GM10266 (cell line): Measurements from ENCODE around the gene LHX4.

Experiments used
- DNase-seq: peaks from one replicate; pipeline ENCODE4 v3.0.0; 2012; ENCODE audit errors: extremely low spot score
- TF ChIP-seq, protein P1 (sequence below): IDR thresholded peaks from 2 replicates; pipeline ENCODE4 v1.5.1; 2012; ENCODE audit warnings: mild to moderate bottlenecking, low read depth; ENCODE audit not compliant: control insufficient read depth, insufficient read depth; ENCODE audit errors: missing control alignments

Gene LHX4

DNA sequence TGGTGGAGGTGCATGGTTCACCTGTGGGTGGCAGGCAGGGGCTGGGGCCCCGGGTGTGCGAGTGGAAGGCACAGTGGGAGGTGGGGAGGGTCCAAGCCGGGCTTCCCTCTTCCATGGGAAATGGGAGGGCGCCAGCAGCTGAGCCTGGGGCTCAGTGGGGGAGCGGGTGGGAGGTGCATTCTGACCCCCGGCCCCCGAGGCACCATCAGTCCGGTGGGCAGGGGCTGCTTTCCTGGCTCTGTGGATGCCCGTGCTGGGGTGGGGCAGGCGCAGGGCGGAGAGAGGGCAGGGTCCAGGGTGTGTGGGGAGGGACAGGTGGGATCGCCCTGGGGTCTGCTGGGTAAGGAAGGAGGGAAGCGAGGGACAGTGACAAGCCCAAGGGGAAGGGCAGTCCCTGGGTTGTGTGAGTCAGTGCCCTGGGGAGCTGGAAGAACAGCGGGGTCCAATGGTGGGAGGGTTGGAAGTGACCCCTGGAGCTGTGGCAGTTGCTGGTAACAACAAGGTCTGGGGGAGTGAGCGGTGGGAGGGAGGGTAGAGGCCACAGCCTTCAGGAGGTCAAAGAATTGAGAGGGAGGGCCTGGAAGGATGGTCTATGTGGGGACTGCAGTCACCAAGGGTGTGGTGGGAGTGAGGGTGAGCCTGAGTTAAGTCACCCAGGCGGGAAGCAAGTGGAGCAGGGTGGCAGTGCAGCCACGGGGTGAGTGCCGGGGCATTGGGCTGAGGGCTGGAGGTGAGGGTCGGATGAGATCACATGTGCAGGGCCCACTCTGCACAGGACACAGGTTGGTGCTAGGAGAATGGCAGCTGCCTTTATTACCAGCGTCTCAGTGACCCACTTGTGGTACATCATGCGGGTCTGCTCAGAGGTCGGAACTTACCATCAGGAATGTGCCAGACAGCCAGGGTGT is 29.6 kb downstream of the LHX4 start:
- DNase-seq: no peak
- TF ChIP-seq, protein P1, sequence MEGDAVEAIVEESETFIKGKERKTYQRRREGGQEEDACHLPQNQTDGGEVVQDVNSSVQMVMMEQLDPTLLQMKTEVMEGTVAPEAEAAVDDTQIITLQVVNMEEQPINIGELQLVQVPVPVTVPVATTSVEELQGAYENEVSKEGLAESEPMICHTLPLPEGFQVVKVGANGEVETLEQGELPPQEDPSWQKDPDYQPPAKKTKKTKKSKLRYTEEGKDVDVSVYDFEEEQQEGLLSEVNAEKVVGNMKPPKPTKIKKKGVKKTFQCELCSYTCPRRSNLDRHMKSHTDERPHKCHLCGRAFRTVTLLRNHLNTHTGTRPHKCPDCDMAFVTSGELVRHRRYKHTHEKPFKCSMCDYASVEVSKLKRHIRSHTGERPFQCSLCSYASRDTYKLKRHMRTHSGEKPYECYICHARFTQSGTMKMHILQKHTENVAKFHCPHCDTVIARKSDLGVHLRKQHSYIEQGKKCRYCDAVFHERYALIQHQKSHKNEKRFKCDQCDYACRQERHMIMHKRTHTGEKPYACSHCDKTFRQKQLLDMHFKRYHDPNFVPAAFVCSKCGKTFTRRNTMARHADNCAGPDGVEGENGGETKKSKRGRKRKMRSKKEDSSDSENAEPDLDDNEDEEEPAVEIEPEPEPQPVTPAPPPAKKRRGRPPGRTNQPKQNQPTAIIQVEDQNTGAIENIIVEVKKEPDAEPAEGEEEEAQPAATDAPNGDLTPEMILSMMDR: no peak

DNA sequence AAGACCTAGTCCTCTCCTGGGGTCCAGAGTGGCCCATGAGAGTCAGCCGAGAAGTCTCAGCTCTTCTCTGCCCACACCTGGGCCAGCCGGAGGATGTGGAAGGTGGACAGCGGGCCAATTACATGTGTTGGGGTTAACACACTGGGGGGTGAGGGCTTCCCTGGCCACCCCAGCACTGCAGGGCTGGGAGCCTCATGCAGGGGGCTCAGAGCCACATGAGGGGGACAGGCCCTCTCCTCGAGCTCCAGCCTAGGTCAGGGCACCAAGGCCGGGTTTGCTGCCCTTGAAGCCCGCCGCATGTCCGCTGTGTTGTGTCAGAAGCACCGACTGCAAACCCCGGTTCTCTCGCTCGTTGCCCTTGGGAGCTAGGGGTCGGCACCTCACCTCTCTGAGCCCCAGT is 30.5 kb downstream of the LHX4 start:
- DNase-seq: no peak

DNA sequence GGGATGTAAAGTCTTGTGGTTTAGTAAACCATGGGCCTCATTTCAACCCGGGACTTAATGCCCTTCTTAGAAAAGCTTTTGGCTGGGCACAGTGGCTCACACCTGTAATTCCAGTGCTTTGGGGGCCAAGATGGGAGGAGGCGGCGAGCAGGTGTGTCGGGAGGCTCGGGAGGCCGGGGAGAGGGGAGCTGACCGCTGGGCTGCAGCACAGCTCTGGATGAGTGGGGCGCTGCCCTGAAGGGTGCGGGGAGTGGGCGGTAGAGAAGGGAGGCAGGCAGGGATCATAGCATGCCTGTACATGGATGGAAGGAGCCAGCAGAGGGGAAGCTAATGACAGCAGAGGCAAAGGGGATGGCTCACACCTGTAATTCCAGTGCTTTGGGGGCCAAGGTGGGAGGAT is 31.0 kb downstream of the LHX4 start:
- TF ChIP-seq, protein P1: no peak
- DNase-seq: no peak

More for the DNA sequence above, 30.5 kb downstream of the LHX4 start:
- TF ChIP-seq, protein P1: no peak

DNA sequence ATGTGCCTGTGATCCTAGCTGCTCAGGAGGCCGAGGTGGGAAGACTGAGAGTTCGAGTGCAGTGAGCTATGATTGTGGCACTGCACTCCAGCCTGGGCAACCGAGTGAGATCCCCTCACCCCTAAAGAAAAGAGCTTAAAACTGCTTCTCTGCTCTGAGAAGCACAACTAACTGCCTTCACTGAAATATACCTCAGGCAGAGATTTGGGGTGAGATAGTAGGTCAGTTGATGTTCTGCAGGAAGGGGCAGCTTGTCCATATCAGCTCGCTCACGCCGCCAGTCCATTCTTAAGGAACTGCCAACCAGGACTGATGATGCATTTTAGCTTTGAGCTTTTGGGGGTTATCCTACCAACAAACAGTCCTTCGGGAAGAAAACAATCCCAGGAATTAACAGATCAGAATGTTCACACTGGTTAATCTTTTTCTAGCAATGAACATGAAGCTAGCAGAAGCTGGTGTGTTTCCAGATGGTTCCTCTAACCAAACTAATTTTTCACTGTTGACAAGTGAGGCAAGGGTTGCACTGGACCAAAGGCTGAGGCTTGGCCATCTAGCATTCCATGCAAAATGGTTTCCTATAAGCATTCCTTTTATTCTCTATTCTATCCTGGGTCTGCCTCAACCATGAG is 31.6 kb downstream of the LHX4 start:
- no peak for DNase-seq
- TF ChIP-seq, protein P1: no peak

DNA sequence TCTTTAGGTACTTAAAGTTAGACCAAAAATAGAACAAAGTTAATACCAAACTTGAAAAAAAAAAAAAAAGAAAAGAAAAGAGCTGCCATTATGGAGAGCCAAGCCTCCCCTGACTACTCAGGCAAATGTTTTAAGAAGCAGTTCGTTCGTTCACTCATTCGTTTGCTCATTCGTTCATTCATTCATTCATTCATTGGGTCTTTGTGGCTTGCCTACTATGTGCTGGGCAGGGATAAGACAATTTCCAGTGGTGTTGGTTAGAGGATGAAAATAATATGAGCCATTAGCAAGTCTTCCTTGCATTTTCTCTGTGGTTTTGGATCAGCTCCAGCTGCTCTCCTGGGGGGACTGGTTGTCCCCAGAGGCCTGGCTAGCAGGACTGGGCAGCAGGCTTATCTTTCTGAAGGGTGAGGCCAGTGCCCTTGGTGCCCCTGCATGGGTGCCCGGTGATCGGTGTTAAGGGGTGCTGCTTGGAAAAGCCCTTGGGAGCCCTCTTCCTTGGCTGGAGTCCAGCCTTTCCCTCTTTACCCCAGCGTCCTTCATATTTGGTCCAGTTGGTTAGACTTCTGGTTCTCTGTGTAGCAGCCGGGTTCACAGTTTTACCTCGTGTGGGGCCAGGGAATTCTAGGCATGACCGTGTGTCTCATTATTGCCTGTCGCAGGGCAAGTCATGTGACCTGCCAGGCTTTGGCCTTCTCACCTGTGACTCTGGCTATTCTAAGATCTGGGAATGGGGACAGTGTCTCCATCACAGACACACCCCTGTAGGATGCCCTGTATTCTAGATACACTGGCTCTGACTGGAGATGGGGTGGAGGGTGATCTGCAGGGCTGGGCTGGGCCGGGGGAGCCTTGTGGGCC is 32.8 kb downstream of the LHX4 start:
- DNase-seq: no peak
- TF ChIP-seq, protein P1: no peak

DNA sequence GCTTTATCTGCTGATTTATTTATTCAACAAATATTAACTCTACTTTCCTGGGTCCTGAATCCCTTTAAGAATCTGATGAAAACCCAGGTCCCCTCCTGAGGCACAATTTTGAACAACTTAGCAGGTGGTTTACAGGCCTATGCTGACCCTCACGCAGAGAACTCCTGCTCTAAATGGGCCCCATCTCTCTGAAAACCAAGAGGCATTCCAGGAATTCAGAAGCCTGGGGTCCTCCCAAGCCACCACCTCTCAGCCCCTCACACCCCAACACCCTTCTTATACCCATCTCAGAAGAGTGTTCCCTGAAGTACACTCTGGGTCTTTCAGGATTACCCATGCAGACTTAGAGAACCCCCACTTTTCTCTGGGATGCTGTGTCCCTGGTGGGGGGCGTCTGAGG is 34.5 kb downstream of the LHX4 start:
- TF ChIP-seq, protein P1: no peak
- no peak for DNase-seq

DNA sequence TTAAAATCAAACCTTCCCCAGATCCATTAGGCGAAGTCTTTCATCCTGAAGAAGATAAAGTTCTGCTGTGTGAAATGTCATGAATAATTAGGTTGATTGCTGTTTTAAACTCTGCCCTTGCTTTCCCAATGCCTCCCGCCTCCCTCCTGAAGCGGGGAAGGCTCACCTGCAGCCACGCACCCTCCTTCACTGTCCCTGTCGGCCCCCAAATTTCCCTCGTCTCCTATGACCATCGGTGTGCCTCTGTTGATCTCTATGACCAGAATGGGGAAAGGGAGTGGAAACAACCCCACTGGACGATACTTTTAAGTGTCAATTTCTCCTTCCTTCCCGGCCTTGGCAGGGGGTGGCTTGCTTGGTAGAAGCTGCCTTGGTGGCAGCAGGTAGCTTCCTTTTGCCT is 35.1 kb downstream of the LHX4 start:
- TF ChIP-seq, protein P1: no peak
- no peak for DNase-seq
